Skeletal muscle tissue (tissue), 4 donors: ENCODE data around the gene SLC12A9. TPM values are rescaled to one million over a fixed set of nuclear protein-coding genes. Genes with fewer than 3 reads are reported as not detected.
A peak's percentile ranks its signal among the peaks of the same experiment; 100 is the strongest.

Source experiments
- H3K27ac ChIP-seq: one replicate; pipeline ENCODE4 v1.7.0; 2013; ENCODE audit warnings: mild to moderate bottlenecking, low read depth, low read length, inconsistent platforms
- H3K27me3 ChIP-seq, 3 donors: one replicate each; pipeline ENCODE4 v1.7.0; 2013; ENCODE audit warnings: low read length in 3 of 3; ENCODE audit not compliant: control insufficient read depth in 3 of 3, insufficient read depth in 3 of 3
- H3K36me3 ChIP-seq, 3 donors: one replicate each; pipeline ENCODE4 v1.7.0; 2013; ENCODE audit warnings: low read length in 3 of 3; ENCODE audit not compliant: control insufficient read depth in 3 of 3, insufficient read depth in 3 of 3
- H3K4me1 ChIP-seq, 3 donors: one replicate each; pipeline ENCODE4 v1.7.0; 2013; ENCODE audit warnings: low read length in 3 of 3, mild to moderate bottlenecking in 3 of 3; ENCODE audit not compliant: control insufficient read depth in 3 of 3, insufficient read depth in 3 of 3
- H3K4me3 ChIP-seq, 3 donors: one replicate each; pipeline ENCODE4 v1.7.0; 2013; ENCODE audit warnings: low read length in 3 of 3
- H3K9ac ChIP-seq, 3 donors: one replicate each; pipeline ENCODE4 v1.7.0; 2013; ENCODE audit warnings: low read length in 3 of 3, mild to moderate bottlenecking in 3 of 3, moderate library complexity in 2 of 3, low read depth in 1 of 3
- H3K9me3 ChIP-seq, 3 donors: one replicate each; pipeline ENCODE4 v1.7.0; 2013; ENCODE audit warnings: low read length in 3 of 3; ENCODE audit not compliant: control insufficient read depth in 3 of 3
- total RNA-seq: library from RNA; depleted of rRNA; stranded (reverse); fragments of >200 nt; gene quantifications from one replicate; pipeline ENCODE4 v1.2.3, GENCODE V29; 2014
- donor health status: Osteomylitis.

The SLC12A9 gene
- total RNA-seq, 1 donor from 2014 or later: 24.5 TPM

DNA sequence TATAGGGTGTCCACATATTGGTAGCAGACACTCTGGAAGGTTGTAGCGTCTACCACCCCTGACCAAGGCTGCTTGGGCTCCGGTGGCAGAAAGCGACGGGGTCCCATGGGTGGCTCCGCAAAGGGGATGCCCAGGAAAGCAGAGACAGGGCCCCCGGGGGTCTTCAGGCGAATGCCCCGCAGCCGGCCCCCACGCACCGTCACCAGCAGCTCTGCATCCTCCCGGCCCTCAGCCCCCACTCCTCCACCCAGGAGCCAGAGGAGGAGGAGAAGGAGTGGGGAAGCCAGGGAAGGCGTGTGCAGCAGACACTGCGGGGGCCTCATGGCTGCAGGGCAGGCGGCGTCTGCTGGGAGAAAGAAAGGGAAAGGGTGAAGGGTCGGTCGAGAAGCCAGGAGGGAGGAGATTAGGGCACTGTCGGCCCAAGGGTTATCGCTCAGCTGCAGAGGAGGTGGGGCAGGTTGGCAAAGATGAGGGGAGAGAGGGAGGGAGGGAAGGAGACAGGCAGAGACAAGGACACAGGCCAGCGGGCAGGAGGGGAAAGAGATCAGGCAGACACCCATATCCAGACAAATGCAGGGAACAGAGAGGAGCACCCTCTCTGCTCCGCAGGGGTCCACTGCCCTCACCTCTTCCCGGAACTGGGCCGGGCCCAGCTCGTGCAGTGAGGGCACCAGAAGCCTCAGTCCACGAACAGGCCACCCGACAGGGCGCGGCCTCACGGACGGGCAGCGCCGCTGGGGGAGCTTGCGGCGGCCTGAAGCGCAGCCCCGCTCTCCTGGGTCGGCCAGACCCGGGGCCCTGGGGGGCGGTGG is 41.6 kb downstream of the SLC12A9 start:
- Histone ChIP-seq H3K27me3 (peaks cover 4 to 9% (median 6%) of the 10 kb centered on the region in 3 donors), H3K27ac (peak overlapping the region; percentile 94), H3K36me3 (peaks cover 9 to 14% (median 13%) of the 10 kb centered on the region in 3 donors), H3K9ac (peak overlapping the region; percentile 82 to 87 (median 84)), H3K4me3 (peak overlapping the region; percentile 52 to 75 (median 73)), H3K9me3 (no peaks in the 10 kb centered on the region), H3K4me1 (peaks cover 37 to 51% (median 48%) of the 10 kb centered on the region in 3 donors)

DNA sequence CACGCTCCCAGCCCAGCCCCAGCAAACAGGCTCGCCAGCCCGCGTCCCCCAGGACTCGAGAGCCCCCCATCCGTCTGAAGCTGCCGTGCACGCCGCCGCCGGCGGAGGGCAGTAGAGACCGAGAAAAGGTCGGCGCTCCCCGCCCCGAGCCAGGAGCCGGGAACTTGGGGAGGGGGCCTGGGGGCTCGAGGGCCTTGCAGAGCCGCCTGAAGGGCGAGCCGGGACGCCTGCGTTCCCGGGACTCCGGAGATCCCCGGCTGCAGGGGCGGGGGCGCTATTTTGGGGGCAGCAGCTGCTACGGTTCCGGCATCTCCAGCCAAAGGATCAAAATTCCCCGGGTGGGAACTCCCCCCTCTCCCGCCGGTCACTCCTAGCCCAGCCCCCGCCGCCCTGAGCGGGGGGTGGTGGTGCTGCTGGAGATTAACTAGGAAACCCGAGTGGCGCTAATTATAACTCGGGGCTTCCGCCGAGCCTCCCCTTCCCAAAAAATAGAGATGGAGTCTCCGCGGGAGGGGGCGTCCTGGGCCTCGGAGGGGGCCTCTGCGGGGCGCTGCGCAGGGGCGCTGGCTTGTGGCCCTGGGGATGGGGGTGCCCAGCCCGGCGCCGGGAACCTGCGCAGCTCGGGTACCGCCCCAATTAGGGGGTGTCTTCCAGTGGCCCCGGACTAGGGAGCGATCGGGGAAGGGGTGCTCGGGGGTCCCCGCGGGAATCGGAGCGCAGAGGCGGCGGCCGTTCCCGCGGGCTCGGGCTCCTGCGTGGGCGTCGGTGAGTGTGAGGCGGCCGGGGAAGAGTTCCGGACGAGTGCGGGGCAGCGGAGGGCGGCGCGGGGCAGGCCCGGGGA is 42.6 kb downstream of the SLC12A9 start:
- Histone ChIP-seq H3K36me3 (peaks cover 9 to 14% (median 13%) of the 10 kb centered on the region in 3 donors), H3K4me1 (peaks cover 35 to 43% (median 43%) of the 10 kb centered on the region in 3 donors), H3K27ac (peak overlapping the region; percentile 94), H3K9ac (peak overlapping the region; percentile 82 to 87 (median 84)), H3K27me3 (peaks cover 4 to 9% (median 6%) of the 10 kb centered on the region in 3 donors), H3K9me3 (no peaks in the 10 kb centered on the region), H3K4me3 (peak overlapping the region; percentile 52 to 75 (median 73))

DNA sequence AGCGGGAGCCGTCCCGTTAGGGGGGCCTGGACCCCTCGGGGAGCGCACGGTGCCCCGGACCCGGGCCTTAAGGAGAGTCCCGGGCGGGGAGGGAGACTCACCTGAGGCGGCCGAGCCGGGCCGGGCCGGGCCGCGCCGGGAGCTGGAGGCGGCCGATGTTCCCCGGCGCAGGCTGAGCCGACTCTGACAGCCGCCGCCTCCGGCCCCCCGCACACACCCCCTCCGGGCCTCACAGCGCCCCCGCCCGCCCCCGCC is 43.1 kb downstream of the SLC12A9 start, which contains the start of gene ACHE:
TSS of gene ACHE (minus strand) at position 188 of the 255 bp plus-strand sequence. CDS start 1,656 bp downstream, outside the sequence.
- Histone ChIP-seq H3K9ac (peak within 1 kb of the TSS; percentile 82 to 87 (median 84)), H3K4me3 (peak within 1 kb of the TSS; percentile 59 to 75 (median 73)), H3K27me3 (peaks cover 4 to 9% (median 6%) of the 10 kb centered on the region in 3 donors), H3K27ac (peak within 1 kb of the TSS; percentile 94), H3K4me1 (peaks cover 31 to 37% (median 37%) of the 10 kb centered on the region in 3 donors), H3K9me3 (no peaks in the 10 kb centered on the region), H3K36me3 (peaks cover 9 to 14% (median 13%) of the 10 kb centered on the region in 3 donors)

DNA sequence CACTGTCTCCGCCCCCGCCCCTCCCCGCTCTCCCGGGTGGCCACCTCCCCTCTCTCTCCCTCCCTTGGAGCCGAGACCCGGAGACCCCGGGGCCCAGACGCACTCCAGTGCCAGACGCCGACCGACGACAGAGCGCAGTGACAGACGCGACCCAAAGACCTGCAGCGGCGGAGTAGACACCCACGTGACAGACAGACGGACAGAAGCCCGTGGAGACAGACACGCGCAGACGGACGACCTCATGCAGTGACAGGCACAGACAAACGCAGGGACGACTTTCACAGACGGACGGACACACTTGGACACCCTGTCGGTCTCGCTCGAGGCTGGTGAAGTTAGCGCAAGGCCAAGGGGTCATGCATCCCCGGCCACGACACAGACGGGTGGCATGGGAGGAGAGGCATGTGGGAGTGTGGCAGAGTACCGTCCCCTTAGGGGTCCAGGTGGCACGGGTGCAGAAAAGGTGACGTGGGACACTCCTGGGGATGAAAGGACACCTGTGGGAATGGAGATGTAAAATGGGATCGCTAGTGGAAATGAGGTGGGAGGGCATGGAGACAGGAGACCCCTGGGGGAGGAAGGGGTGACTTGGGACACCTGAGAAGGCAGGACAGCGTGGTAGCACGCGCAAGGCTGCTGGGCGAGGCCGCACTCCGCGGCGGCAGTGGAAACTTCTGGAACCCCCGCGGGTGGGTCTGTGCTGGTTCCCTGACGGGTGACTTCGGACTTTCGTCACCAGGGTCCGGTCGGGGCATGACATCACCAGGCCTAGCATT is 43.6 kb downstream of the SLC12A9 start:
- peaks cover 4 to 9% (median 6%) of the 10 kb centered on the region in 3 donors for H3K27me3 ChIP-seq
- peak overlapping the region; percentile 94 for H3K27ac ChIP-seq
- H3K9me3 ChIP-seq: no peaks in the 10 kb centered on the region
- peak overlapping the region; percentile 59 to 69 (median 68) for H3K4me3 ChIP-seq
- peak overlapping the region in 2 of 3 donors; percentile 65 to 75 for H3K9ac ChIP-seq
- H3K4me1 ChIP-seq: peaks cover 30 to 34% (median 32%) of the 10 kb centered on the region in 3 donors
- H3K36me3 ChIP-seq: peaks cover 9 to 14% (median 13%) of the 10 kb centered on the region in 3 donors

DNA sequence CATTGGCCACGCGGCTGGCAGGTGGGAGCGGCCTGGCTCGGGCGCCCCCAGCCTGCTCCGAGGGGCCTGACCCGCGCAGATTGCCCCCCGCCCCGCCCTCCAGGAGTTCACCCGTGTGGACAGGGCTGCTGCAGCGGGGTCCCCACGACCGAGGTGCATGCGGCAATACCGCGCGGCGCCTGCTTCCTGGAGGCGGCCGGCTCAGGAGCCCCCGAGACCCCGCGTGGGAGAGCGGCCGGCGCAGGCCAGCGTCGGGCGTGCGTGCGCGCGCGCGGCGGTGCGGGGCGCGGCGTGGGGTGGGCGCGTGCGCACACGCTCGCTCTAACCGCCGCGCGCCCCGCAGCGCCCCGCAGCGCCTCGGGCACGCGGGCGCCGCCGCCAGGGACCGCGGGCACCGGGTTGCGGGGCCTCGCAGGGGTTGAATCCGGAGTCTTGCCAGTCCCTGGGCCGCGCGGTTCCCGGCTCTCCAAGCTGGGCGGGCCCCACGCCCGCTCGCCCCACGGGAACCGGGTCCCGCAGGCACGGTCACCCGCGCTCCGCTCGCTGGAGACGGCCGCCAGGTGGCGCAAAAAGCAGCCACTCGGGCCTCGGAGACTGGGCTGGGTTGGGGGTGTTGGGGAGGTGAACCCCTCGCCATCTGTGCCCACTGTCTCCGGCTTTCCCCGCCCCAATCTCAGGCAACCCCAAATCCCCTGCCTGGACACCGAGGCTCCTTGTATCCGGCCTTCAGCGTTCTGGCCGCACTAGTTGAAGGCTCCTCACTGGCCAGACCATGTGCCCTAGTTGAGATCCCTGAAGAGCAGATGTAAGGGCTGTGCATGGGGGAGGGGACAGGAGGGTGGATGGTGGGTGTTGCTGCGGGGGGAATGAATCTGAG is 44.5 kb downstream of the SLC12A9 start:
- Histone ChIP-seq H3K4me1 (peaks cover 27 to 32% (median 31%) of the 10 kb centered on the region in 3 donors), H3K27ac (no peak overlapping the region), H3K9me3 (no peaks in the 10 kb centered on the region), H3K9ac (peak overlapping the region in 1 of 3 donors; percentile 50), H3K36me3 (peaks cover 7 to 14% (median 11%) of the 10 kb centered on the region in 3 donors), H3K27me3 (peaks cover 4 to 9% (median 6%) of the 10 kb centered on the region in 3 donors), H3K4me3 (peak overlapping the region in 2 of 3 donors; percentile 68 to 69)

DNA sequence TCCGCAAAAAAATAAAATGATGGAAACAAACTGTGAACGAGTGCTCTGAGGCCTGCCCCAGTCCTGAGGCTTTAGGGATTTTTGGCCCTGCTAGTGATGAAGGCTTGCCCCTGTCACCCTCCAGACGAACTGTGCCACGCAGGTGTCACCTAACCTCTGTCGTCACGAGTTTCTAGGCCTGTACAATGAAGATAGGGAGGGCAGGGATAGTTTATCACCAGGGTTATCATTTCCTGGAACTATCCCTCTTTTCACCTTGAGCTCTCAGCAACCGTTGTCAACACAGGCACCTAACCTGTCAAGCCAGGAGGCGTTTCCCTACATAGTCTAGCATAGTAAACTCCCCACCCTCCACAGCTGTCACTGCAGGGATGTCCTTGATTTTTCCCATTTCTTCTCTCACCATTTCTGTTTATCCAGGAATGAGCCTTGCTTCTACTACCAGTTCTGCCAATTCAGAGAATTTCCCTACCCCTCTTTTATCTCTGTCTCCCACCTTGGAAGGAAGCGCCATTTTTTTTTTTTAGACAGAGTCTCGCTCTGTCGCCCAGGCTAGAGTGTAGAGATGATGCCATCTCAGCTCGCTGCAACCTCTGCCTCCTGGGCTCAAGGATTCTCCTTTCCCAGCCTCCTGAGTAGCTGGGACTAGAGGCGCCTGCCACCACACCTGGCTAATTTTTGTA is 45.4 kb downstream of the SLC12A9 start:
- no peak overlapping the region for H3K27ac ChIP-seq
- peaks cover 21 to 25% (median 22%) of the 10 kb centered on the region in 3 donors for H3K4me1 ChIP-seq
- H3K9ac ChIP-seq: no peak overlapping the region
- no peaks in the 10 kb centered on the region for H3K9me3 ChIP-seq
- no peak overlapping the region for H3K4me3 ChIP-seq
- H3K27me3 ChIP-seq: peaks cover 4 to 9% (median 6%) of the 10 kb centered on the region in 3 donors
- peaks cover 2 to 9% (median 6%) of the 10 kb centered on the region in 3 donors for H3K36me3 ChIP-seq

DNA sequence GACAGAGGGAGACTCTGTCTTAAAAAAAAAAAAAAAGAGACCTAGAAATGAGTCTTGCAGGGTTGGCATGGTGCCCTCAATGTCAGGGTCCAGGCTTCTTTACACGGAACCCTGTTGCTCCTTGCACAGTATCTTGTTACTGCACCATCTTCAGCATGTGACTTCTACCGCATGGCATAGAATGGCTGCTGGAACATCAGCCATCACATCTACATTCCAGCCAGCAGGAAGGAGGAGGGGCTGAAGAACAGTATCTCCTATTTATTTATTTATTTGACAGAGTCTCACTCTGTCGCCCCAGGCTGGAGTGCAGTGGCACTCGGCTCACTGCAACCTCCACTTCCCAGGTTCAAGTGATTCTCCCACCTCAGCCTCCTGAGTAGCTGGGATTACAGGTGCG is 46.9 kb downstream of the SLC12A9 start:
- Histone ChIP-seq H3K27me3 (peaks cover 4 to 9% (median 6%) of the 10 kb centered on the region in 3 donors), H3K4me3 (no peak overlapping the region), H3K9me3 (no peaks in the 10 kb centered on the region), H3K9ac (no peak overlapping the region), H3K36me3 (no peaks in the 10 kb centered on the region), H3K4me1 (peaks cover 7 to 13% (median 9%) of the 10 kb centered on the region in 3 donors), H3K27ac (no peak overlapping the region)

DNA sequence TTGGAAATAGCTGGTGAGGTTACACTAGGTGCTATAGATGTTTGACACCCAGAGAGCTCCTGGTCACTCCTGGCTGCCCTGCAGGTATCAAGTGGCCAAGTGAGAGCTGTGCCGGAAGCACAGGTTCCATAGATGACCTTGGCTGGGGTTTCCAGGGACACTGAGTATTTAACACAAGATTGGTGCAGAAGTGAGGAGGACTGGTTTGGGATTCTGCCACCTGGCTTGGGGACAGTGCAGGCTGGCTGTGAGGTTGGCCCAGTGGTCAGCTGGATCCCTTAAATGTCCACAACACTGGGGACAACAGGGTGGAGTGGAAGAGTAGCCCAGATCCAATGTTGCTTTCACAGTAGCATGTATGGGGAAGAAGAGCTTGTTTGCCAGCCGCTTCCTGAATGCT is 48.5 kb downstream of the SLC12A9 start:
- Histone ChIP-seq H3K4me3 (no peak overlapping the region), H3K9me3 (no peaks in the 10 kb centered on the region), H3K4me1 (peaks cover 6 to 11% (median 8%) of the 10 kb centered on the region in 3 donors), H3K36me3 (no peaks in the 10 kb centered on the region), H3K27ac (no peak overlapping the region), H3K27me3 (peaks cover 4 to 7% (median 6%) of the 10 kb centered on the region in 3 donors), H3K9ac (no peak overlapping the region)
